HL-60 (cell line): ENCODE data around the gene TBC1D1.

ENCODE experiments used
- DNase-seq, 2 experiments: peaks; one replicate each; pipeline ENCODE4 v3.0.0-alpha.2; 2010 to 2020; ENCODE audit warnings: low read depth in 1 of 2, low spot score in 1 of 2
- H3K27ac ChIP-seq: fragments of 250-450 bp; sonication (Bioruptor Pico); replicated peaks from 2 replicates; pipeline ENCODE4 v1.5.1; 2020; ENCODE audit warnings: mild to moderate bottlenecking, moderate library complexity
- H3K27me3 ChIP-seq: fragments of 250-450 bp; sonication (Bioruptor Pico); 2 replicates; pipeline ENCODE4 v1.5.1; 2021; ENCODE audit warnings: mild to moderate bottlenecking, moderate library complexity; ENCODE audit not compliant: insufficient read depth, poor library complexity, severe bottlenecking
- H3K4me3 ChIP-seq: replicated peaks from 2 replicates; pipeline ENCODE4 v1.5.1; 2011; ENCODE audit warnings: mild to moderate bottlenecking, control low read depth, low read length; ENCODE audit not compliant: insufficient read depth
- CTCF ChIP-seq: IDR thresholded peaks from one replicate; pipeline ENCODE4 v1.5.1; 2011; ENCODE audit warnings: low read length, control low read depth, inconsistent platforms; ENCODE audit not compliant: insufficient read depth
- GABPA ChIP-seq: IDR thresholded peaks from 2 replicates; pipeline ENCODE4 v1.6.1; 2012; ENCODE audit warnings: low read depth
- POLR2AphosphoS5 ChIP-seq: IDR thresholded peaks from 2 replicates; pipeline ENCODE4 v1.6.1; 2012; ENCODE audit warnings: low read depth
- REST ChIP-seq: IDR thresholded peaks from 2 replicates; pipeline ENCODE4 v1.6.1; 2012; ENCODE audit warnings: low read depth; ENCODE audit not compliant: insufficient replicate concordance
- SPI1 ChIP-seq: IDR thresholded peaks from 2 replicates; pipeline ENCODE4 v1.6.1; 2012; ENCODE audit warnings: low read depth, mild to moderate bottlenecking, borderline replicate concordance

Gene TBC1D1

GRCh38 chr4:38145033-38145678, 254.3 kb downstream of the TBC1D1 start:
- H3K27ac ChIP-seq: no peak overlapping the region
- H3K4me3 ChIP-seq: no peak overlapping the region
- H3K27me3 ChIP-seq: no peaks in the 10 kb centered on the region
- no peak for DNase-seq
- TF ChIP-seq POLR2AphosphoS5 (no peak), CTCF (no peak), SPI1 (no peak), REST (no peak), GABPA (no peak)

GRCh38 chr4:38145741-38146140, 254.9 kb downstream of the TBC1D1 start:
- H3K4me3 ChIP-seq: no peak overlapping the region
- no peak overlapping the region for H3K27ac ChIP-seq
- H3K27me3 ChIP-seq: no peaks in the 10 kb centered on the region
- no peak for DNase-seq
- TF ChIP-seq POLR2AphosphoS5: no peak
- TF ChIP-seq CTCF: no peak
- no peak for TF ChIP-seq REST
- TF ChIP-seq GABPA: no peak
- TF ChIP-seq SPI1: no peak

- H3K4me3 ChIP-seq: no peak overlapping the region
- TF ChIP-seq GABPA (no peak), REST (no peak), SPI1 (no peak), CTCF (no peak), POLR2AphosphoS5 (no peak)
- no peak overlapping the region for H3K27ac ChIP-seq
- H3K27me3 ChIP-seq: no peaks in the 10 kb centered on the region
- DNase-seq: no peak
Observed at GRCh38 chr4:38146383-38146782, 255.5 kb downstream of the TBC1D1 start.
